GM12878 (cell line): Measurements from ENCODE around the gene ATXN1. TPM values are rescaled to one million over a fixed set of nuclear protein-coding genes. Genes with fewer than 3 reads are reported as not detected.
A peak's percentile ranks its signal among the peaks of the same experiment; 100 is the strongest.

ENCODE experiments used
- CBX3 ChIP-seq: fragments of 200-600 bp; sonication (generic); IDR thresholded peaks from 2 replicates; pipeline ENCODE4 v1.6.1; 2016; ENCODE audit warnings: low read depth, borderline replicate concordance
- CHD2 ChIP-seq: IDR thresholded peaks from 2 replicates; pipeline ENCODE4 v1.6.1; 2011; ENCODE audit warnings: low read depth, low read length, improper control_type of control experiment, borderline replicate concordance
- GATAD2B ChIP-seq: fragments of 450-650 bp; conservative IDR thresholded peaks from 2 replicates; pipeline ENCODE4 v1.6.1; 2017; ENCODE audit warnings: low read depth, mild to moderate bottlenecking, moderate library complexity
- IRF3 ChIP-seq: fragments of 450-650 bp; IDR thresholded peaks from 2 replicates; pipeline ENCODE4 v1.6.1; 2014; ENCODE audit warnings: mild to moderate bottlenecking
- KDM1A ChIP-seq: fragments of 200-600 bp; sonication (generic); IDR thresholded peaks from 2 replicates; pipeline ENCODE4 v1.6.1; 2016; ENCODE audit warnings: borderline replicate concordance
- LARP7 ChIP-seq: fragments of 450-650 bp; IDR thresholded peaks from 2 replicates; pipeline ENCODE4 v1.6.1; 2017; ENCODE audit warnings: mild to moderate bottlenecking
- MEF2B ChIP-seq: fragments of 450-650 bp; IDR thresholded peaks from 2 replicates; pipeline ENCODE4 v1.6.1; 2018; ENCODE audit warnings: mild to moderate bottlenecking, moderate library complexity; ENCODE audit not compliant: partially characterized antibody, poor library complexity, severe bottlenecking
- MYB ChIP-seq: fragments of 150-350 bp; IDR thresholded peaks from 2 replicates; pipeline ENCODE4 v1.6.1; 2014; ENCODE audit warnings: mild to moderate bottlenecking, low read depth, low read length, borderline replicate concordance
- NR2C1 ChIP-seq: fragments of 450-650 bp; IDR thresholded peaks from 2 replicates; pipeline ENCODE4 v1.6.1; 2017; ENCODE audit warnings: antibody characterized with exemption, mild to moderate bottlenecking, moderate library complexity
- NRF1 ChIP-seq: conservative IDR thresholded peaks from 2 replicates; pipeline ENCODE4 v1.6.1; 2011; ENCODE audit warnings: mild to moderate bottlenecking, low read depth, low read length, improper control_type of control experiment
- PAX5 ChIP-seq: IDR thresholded peaks from 2 replicates; pipeline ENCODE4 v1.6.1; 2011; ENCODE audit warnings: low read depth, low read length, borderline replicate concordance
- RELA ChIP-seq: fragments of 450-650 bp; IDR thresholded peaks from 2 replicates; pipeline ENCODE4 v1.8.0; 2014; ENCODE audit warnings: borderline replicate concordance; ENCODE audit not compliant: partially characterized antibody
- RELB ChIP-seq: fragments of 450-650 bp; IDR thresholded peaks from 2 replicates; pipeline ENCODE4 v1.6.1; 2017; ENCODE audit warnings: low read depth, mild to moderate bottlenecking, moderate library complexity
- SMAD1 ChIP-seq: fragments of 450-650 bp; IDR thresholded peaks from 2 replicates; pipeline ENCODE4 v1.6.1; 2018; ENCODE audit warnings: mild to moderate bottlenecking, low read depth; ENCODE audit not compliant: partially characterized antibody
- STAT1 ChIP-seq: fragments of 450-650 bp; conservative IDR thresholded peaks from 2 replicates; pipeline ENCODE4 v1.6.1; 2014; ENCODE audit warnings: antibody characterized with exemption, mild to moderate bottlenecking
- TBL1XR1 ChIP-seq: IDR thresholded peaks from 2 replicates; pipeline ENCODE4 v1.6.1; 2012; ENCODE audit warnings: low read depth, low read length, improper control_type of control experiment
- polyA plus RNA-seq, 11 experiments: library from polyadenylated mRNA; depleted of rRNA in 4 of 11; unstranded in 6 of 11; stranded (reverse) in 5 of 11; fragments of >200 nt; fragmentation: Nextera tagmentation in 4 of 11; fragmentation: Illumina TruSeq in 1 of 11; extraction: Ambion mirVana in 4 of 11; extraction: Trizol in 1 of 11; gene quantifications; 1 replicate in 1 of 11; 2 replicates in 10 of 11; pipeline versions ENCODE4 v1.2.1 to v1.2.3, GENCODE V29; 2011 to 2016; ENCODE audit warnings: inconsistent platforms in 2 of 11, missing spikeins in 2 of 11, low read depth in 1 of 11
- total RNA-seq, 4 experiments: library from RNA; depleted of rRNA in 3 of 4; stranded (reverse); fragments of >200 nt in 3 of 4; fragmentation: Illumina TruSeq in 1 of 4; extraction: Trizol in 1 of 4; gene quantifications; 2 replicates each; pipeline versions ENCODE4 v1.2.1 to v1.2.3, GENCODE V29; 2013 to 2021
- TF ChIP-seq, protein P1 (sequence below): fragments of 450-650 bp; IDR thresholded peaks from 2 replicates; pipeline ENCODE4 v1.6.1; 2017; ENCODE audit warnings: mild to moderate bottlenecking, moderate library complexity
- TF ChIP-seq, protein P2 (sequence below): fragments of 450-650 bp; formaldehyde crosslinking; IDR thresholded peaks from 2 replicates; pipeline ENCODE4 v1.4.0; 2022; ENCODE audit warnings: mild to moderate bottlenecking, moderate library complexity
- TF ChIP-seq, protein P3 (sequence below): IDR thresholded peaks from 2 replicates; pipeline ENCODE4 v1.6.1; 2012; ENCODE audit warnings: low read depth, low read length, improper control_type of control experiment

The ATXN1 gene
- total and polyA plus RNA-seq, 10 of the 15 experiments (the other 5 are each of a cell fraction or from before 2014, with no cell fraction given), result 12.2 to 51.2 (median 20.5) TPM

DNA sequence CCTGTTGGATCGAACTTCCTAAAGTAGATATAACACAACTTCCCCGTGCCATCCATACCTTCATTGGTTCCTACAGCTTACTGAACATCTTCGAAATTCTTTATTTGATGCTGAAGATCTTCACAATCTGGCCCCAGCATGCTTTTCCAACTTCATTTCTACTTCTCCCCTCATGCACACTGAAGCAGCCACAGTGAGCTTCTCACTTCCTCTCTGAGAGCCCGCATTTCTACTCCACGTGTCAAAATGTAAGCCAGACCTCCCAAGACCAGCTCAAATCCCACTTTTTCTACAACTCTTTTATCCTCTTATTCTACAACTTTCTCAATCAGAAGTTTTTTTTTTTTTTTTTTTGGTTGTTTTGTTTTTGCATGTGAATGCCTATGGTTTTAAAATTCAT lies 268.1 kb downstream of the ATXN1 start (continued):
- TF ChIP-seq KDM1A (no peak), RELA (no peak), MYB (no peak), SMAD1 (peak; percentile 25), NRF1 (no peak), MEF2B (no peak), LARP7 (no peak), IRF3 (no peak), NR2C1 (no peak), STAT1 (no peak), CBX3 (no peak), PAX5 (no peak), TBL1XR1 (no peak), CHD2 (no peak), GATAD2B (no peak), RELB (peak; percentile 84)
- TF ChIP-seq, protein P1, sequence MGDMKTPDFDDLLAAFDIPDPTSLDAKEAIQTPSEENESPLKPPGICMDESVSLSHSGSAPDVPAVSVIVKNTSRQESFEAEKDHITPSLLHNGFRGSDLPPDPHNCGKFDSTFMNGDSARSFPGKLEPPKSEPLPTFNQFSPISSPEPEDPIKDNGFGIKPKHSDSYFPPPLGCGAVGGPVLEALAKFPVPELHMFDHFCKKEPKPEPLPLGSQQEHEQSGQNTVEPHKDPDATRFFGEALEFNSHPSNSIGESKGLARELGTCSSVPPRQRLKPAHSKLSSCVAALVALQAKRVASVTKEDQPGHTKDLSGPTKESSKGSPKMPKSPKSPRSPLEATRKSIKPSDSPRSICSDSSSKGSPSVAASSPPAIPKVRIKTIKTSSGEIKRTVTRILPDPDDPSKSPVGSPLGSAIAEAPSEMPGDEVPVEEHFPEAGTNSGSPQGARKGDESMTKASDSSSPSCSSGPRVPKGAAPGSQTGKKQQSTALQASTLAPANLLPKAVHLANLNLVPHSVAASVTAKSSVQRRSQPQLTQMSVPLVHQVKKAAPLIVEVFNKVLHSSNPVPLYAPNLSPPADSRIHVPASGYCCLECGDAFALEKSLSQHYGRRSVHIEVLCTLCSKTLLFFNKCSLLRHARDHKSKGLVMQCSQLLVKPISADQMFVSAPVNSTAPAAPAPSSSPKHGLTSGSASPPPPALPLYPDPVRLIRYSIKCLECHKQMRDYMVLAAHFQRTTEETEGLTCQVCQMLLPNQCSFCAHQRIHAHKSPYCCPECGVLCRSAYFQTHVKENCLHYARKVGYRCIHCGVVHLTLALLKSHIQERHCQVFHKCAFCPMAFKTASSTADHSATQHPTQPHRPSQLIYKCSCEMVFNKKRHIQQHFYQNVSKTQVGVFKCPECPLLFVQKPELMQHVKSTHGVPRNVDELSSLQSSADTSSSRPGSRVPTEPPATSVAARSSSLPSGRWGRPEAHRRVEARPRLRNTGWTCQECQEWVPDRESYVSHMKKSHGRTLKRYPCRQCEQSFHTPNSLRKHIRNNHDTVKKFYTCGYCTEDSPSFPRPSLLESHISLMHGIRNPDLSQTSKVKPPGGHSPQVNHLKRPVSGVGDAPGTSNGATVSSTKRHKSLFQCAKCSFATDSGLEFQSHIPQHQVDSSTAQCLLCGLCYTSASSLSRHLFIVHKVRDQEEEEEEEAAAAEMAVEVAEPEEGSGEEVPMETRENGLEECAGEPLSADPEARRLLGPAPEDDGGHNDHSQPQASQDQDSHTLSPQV, result no peak
- TF ChIP-seq, protein P2, sequence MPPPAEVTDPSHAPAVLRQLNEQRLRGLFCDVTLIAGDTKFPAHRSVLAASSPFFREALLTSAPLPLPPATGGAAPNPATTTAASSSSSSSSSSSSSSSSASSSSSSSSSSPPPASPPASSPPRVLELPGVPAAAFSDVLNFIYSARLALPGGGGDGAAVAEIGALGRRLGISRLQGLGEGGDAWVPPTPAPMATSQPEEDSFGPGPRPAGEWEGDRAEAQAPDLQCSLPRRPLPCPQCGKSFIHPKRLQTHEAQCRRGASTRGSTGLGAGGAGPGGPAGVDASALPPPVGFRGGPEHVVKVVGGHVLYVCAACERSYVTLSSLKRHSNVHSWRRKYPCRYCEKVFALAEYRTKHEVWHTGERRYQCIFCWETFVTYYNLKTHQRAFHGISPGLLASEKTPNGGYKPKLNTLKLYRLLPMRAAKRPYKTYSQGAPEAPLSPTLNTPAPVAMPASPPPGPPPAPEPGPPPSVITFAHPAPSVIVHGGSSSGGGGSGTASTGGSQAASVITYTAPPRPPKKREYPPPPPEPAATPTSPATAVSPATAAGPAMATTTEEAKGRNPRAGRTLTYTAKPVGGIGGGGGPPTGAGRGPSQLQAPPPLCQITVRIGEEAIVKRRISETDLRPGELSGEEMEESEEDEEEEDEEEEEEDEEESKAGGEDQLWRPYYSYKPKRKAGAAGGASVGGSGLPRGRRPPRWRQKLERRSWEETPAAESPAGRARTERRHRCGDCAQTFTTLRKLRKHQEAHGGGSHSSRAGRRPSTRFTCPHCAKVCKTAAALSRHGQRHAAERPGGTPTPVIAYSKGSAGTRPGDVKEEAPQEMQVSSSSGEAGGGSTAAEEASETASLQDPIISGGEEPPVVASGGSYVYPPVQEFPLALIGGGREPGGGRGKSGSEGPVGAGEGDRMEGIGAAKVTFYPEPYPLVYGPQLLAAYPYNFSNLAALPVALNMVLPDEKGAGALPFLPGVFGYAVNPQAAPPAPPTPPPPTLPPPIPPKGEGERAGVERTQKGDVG (CRISPR knock-in tag), result no peak
- TF ChIP-seq, protein P3, sequence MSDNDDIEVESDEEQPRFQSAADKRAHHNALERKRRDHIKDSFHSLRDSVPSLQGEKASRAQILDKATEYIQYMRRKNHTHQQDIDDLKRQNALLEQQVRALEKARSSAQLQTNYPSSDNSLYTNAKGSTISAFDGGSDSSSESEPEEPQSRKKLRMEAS, result peak; percentile 68; the same call in 1 of the 2 replicates
